Midbrain (tissue), 1 donor: ENCODE data around the gene GRK6.

Experiments
- DNase-seq: peaks from one replicate; lab custom pipeline; 2025; lab: John Stamatoyannopoulos, UW

GRK6 gene

DNA sequence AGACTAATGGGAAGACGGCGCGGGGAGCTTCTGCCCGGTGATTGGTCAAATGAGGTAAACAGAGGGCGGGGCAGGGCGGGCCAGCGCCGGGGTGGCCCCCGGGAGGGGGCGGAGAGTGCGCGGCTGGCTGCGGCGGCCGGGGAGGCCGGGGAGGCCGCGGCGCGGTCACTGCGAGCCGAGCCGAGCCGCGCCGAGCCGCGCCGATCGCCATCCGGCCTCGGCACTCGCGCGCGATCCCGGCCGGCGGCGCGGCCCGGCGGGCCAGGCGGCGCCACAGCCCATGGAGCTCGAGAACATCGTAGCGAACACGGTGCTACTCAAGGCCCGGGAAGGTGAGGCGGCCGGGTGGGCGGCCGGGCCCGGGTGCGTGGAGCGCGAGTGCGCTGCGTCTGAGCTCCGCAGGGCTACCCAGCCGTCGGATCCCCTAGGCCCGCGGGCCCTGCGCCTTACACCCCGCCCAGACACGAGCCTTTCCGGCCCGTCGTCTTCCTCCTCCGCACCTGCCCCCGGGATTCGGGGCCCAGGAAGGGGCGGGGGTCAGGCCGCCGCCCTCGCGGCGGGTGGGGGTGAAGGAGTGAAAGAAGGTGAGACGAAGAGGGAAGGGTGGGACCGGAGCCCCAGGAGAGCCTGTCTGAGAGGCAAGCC is at the start of gene GRK6:
Gene GRK6, plus strand, starts transcription at position 111 of the 645 bp plus-strand sequence. Its CDS starts 170 bp downstream, at position 281.
- DNase-seq = no peak

GRCh38 chr5:177377851-177378776 is 48.4 kb upstream of the GRK6 start:
- DNase-seq = no peak

GRCh38 chr5:177378884-177379883 is 47.3 kb upstream of the GRK6 start:
- no peak for DNase-seq

DNA sequence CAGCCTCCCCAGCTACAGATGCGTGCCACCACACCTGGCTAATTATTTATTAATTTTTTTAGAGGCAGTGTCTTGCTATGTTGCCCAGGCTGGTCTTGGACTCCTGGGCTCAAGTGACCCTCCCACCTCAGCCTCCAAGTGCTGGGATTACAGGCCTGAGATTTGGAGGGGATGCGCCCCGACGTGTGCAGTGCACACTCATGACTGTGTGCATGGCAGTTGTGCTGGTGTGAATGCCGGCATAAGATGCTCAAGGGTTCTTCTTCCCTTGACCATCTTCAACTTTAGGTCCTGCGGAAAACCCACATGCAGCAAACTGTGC is 45.7 kb upstream of the GRK6 start:
- no peak for DNase-seq

DNA sequence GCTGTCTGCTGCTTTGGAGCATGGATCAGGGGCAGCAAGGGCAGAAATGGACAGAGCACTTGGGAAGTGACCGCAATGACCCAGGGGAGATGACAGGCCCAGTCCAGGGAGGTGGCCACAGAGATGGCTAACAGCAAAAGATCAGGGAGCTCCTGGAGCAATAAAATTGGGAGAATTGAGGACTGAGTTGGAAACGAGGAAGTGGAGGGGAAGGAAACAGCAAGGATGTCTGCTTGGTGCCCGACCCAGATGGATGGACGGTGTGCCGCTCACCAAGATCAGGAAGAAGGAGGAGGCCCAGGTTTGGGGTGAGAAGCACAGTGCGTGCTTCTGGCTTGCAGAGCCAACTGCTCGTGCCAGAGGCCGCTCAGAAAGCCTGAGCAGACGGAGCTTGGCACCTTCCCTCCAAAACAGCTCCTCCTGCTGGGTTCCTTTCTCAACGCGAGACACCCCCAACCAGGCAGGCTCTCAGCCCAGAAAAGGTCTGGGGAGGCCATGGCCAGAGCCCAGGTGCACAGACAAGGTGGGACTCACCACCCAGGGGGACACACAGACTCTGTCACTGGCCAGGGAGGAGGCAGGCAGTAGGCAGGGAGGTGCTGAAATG is 44.0 kb upstream of the GRK6 start:
- peak; percentile 26 for DNase-seq

- DNase-seq = no peak
Observed at GRCh38 chr5:177383181-177383580, 43.3 kb upstream of the GRK6 start.

GRCh38 chr5:177384134-177384533 is 42.3 kb upstream of the GRK6 start, which contains the start of gene SLC34A1:
Gene SLC34A1, plus strand, starts transcription at chr5:177384434. Its CDS starts 1,308 bp downstream, at chr5:177385742.
- no peak for DNase-seq

DNA sequence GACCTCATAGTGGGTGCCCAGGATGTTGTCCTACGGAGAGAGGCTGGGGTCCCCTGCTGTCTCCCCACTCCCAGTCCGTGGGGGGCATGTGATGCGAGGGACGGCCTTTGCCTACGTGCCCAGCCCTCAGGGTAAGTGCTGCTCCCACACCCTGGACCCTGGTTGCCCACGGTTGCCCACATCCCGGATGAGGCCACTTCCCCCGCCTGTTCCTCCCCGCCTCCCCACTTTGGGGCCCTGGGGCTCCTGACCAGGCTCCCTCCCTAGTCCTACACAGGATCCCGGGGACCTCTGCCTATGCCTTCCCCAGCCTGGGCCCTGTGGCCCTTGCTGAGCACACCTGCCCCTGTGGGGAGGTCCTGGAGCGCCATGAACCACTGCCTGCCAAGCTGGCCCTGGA is 40.8 kb upstream of the GRK6 start:
- DNase-seq = no peak

DNA sequence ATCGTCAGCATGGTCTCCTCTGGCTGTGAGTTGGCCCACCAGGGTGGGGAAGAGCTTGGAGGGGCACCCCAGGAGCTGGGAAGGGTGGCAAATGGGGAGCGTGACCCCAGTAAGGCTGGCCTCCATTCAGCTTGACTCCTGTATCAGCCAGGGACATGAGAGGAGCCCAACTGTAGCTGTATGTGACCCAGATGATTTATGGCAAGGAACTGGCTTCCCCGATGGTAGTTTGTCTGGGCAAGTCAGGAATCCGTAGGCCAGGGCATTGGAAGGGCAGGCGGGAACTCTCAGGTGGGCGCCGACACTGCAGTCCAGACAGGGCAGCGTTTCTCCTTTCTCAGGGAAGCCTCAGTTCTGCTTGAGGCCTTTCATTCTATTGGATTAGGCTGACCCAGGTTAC is 39.9 kb upstream of the GRK6 start:
- no peak for DNase-seq

DNA sequence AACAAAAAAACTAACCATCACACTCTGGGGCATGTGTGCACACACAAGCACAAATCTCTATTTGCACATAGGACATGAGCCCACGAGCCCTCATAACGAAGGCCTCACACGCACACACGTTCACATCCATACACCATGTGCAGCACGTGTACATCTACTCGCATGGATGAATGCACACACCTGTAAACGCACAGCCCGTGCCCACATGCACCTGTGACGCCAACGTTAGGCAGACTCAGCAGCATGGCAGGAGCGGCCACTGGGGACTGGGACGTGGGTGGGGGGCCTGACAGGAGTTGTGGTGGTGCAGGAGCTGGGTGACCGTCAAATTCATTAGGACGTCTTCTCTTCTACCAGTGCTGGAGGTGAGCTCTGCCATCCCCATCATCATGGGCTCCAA is 39.1 kb upstream of the GRK6 start:
- no peak for DNase-seq

DNA sequence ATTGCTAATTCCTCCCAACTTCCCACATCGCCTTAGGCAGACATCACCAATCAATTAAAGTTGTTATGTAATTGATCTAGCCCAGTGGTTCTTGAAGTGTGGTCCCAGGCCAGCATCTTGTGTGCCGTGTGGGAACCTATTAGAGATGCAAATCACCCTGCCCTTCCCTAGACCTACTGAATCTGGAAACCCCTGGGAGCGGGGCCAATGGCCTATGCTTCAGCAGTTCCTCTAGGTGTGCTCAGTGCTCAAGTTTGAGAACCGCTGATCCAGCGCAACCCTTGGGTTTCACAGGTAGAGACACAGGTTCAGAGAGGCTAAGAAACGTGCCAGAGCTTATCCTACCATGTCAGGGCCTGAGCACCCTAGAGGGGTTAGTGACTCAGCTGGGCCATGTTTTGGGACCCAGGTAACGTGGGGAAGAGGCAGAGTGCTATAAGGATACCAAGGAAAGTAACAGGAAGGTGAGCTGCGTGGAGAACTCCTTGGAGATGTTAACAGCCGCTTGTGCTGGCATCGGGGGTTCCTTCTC is 37.9 kb upstream of the GRK6 start:
- no peak for DNase-seq

DNA sequence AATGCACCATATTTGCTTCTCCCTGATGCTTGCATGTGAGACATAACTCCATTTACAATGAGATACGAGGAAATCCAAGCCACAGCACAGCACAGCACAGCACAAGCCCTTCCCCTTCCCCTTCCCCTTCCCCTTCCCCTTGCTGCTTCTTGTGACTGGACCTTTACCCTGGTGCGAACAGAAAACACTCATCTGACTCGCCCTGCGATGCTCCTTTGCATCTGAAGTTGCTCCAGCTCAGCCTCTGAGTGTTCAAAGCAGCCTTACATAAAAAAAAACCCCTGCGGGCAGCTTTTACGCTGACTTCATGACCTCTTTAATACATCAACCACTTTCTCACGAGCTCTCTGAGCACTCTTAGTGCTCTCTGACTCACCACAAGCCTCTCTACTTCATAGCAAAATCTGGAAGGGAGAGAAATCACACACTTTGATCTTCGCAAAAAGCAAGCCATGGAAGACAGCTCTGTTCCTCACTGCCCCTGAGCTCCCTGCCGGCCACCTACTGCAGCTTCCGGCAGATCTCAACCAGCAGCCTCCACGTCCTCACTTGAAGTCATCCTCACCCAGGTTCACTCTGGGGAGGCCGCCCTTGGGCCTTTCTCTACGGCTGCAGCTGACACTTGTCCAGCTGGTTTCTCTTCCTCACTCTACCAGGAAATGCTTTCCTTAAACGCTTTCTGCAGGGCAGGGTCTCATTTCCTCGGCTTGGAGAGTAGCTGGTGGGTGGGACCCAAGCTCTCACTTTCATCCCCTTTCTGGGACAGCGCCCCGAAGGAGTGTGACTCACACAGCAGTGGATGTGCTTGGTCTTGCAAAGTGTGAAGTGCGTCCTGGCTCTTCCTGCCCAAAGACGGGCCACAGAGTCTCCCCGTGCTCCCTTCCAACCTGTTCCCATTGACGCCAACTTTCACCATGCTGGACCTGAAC is 37.0 kb upstream of the GRK6 start:
- DNase-seq = no peak

DNA sequence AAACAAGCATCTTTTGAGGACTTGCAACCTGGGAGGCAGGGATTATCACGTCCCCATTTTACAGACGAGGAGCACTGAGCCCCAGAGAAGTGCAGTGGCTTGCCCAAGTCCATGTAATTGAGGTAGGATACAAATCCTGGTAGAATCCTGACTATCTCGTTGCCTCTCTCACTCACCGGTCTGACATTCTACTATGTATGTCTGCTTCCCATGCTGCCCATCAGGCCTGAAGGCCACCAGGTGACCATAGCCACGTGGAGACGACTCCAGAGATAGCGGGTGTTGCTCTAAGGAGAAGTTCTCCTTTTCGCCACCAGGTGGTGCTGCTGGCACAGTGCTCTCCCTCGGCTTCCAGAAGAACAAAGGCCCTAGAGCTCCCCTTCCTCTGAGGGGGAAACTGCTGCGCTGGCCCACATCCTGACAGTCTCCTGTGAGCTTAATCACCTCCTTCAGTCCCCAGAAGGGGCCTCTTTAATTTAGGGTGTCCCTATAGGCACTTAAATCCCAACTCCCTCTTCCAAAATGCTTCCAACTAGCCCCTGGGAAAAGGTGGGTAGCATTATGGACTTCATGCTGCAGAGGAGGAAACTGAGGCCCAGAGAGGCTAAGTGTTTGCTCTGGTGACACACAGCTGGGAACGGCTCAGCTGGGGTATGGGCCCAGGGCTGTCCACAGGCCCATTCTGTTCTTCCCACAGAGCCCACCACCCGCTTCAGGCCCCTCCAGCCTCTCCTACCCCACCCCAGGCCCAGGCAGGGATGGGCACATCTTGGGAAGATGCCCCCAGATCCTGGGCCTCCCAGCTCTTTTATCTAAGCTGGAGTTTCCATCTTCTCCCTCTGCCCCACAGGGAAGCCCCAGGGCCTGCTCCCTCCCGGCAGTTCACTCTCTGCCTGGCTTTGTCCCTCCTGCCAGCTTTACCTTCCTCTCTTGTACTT is 35.8 kb upstream of the GRK6 start:
- DNase-seq = peak; percentile 79

GRCh38 chr5:177392765-177393164 is 33.7 kb upstream of the GRK6 start:
- DNase-seq = no peak

DNA sequence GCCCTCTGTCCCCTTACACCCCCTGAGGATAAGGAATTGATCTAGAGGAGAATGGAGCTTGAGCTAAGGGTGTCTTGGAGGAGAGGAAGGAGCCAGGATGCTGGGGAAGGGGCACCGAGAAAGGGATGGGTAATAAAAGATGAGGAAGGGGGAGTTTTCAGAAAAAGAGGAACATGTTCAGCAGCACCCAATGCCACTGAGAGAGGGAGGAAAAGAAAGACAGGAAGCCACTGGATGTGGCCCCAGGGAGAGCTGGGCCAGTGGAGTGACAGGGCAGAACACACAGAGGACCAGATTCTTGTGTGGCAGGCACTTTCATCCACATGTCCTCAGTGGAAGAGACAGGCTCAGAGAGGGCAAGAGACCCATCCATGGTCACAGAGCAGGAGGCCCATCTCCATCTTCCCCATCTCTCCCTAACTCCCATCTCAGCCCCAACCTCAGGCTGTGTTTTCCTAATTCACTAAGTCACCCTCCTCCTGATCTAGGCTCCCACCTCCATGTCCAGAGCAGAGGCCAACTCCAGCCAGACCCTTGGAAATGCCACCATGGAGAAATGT is 33.2 kb upstream of the GRK6 start:
- no peak for DNase-seq

DNA sequence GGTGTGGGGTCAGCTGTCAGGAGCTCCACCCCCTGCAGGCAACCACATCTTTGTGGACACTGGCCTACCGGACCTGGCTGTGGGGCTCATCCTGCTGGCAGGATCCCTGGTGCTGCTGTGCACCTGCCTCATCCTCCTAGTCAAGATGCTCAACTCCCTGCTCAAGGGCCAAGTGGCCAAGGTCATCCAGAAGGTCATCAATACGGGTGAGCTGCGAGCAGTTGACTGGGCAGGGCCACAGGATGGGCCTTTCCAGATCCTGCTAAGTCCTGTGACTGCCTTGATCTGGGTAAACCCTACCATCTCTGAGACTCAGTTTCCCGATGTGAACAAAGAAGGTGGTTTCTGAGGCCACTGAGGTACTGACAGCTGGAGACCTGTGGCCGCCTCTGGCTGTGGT is 32.5 kb upstream of the GRK6 start:
- DNase-seq = no peak

- no peak for DNase-seq
Observed at GRCh38 chr5:177396078-177396477, 30.4 kb upstream of the GRK6 start.

- no peak for DNase-seq
Observed at GRCh38 chr5:177396807-177397206, 29.7 kb upstream of the GRK6 start.

DNA sequence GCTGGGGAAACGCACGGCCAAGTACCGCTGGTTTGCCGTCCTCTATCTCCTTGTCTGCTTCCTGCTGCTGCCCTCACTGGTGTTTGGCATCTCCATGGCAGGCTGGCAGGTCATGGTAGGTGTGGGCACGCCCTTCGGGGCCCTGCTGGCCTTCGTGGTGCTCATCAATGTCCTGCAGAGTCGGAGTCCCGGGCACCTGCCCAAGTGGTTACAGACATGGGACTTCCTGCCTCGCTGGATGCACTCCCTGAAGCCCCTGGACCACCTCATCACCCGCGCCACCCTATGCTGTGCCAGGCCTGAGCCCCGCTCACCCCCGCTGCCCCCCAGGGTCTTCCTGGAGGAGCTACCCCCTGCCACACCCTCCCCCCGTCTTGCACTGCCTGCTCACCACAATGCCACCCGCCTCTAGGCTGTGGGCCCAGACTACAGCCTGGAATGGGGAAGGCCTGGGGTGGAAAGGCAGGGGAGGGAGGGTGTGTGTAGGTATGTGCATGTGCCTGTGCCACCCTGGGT is 28.5 kb upstream of the GRK6 start:
- DNase-seq = no peak
